ENCODE data around the gene GOLGA8M. TPM values are rescaled to one million over a fixed set of nuclear protein-coding genes. Genes with fewer than 3 reads are reported as not detected.
"Not testable (repeated sequence)": the region's sequence is repeated elsewhere in the genome, so short reads cannot be mapped to it uniquely, and the experiment has no call there.

The GOLGA8M gene
- total and polyA plus RNA-seq, 2 donors (not counting 1 experiment from before 2014, with no cell fraction given), result 0.17 to 1.2 TPM

DNA sequence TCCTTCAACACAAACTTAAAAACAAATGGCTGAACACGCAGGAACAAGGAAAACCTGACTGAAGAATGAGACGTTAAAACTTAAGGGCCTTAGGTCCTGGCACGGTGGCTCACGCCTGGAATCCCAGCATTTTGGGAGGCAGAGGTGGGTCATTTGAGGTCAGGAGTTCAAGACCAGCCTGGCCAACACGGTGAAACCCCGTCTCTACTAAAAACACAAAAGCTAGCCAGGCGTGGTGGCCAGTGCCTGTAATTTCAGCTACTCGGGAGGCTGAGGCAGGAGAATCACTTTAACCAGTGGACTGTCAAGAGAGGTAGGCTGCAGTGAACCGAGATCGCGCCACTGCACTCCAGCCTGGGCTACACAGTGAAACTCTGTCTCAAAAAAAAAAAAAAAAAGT is 6.4 kb upstream of the GOLGA8M start:
- not testable (repeated sequence) for H3K36me3 ChIP-seq (ENCODE audit: control insufficient read depth, insufficient read depth, low read length); H3K27me3 ChIP-seq (ENCODE audit: control insufficient read depth, insufficient read depth, low read length); H3K9ac ChIP-seq (ENCODE audit: insufficient read depth, low read length); H4K20me1 ChIP-seq (ENCODE audit: control insufficient read depth, extremely low read depth, insufficient read depth, low read length); H3K4me3 ChIP-seq (replicated peaks in 1 of 4; ENCODE audit: control extremely low read depth in 1 of 4, insufficient read depth in 1 of 4, low read depth in 3 of 4, low read length in 4 of 4); H3K27ac ChIP-seq (ENCODE audit: insufficient read depth, low read length); H2AFZ ChIP-seq (ENCODE audit: low read length); H3K9me3 ChIP-seq (ENCODE audit: control insufficient read depth, insufficient read depth, low read depth, low read length); H3K4me1 ChIP-seq (ENCODE audit: control insufficient read depth, extremely low read depth, insufficient read depth, low read length); DNase-seq (ENCODE audit: low read depth in 2 of 2); H3K4me2 ChIP-seq (ENCODE audit: extremely low read depth, insufficient read depth, low read length); H3K79me2 ChIP-seq (ENCODE audit: control insufficient read depth, insufficient read depth, low read length)

DNA sequence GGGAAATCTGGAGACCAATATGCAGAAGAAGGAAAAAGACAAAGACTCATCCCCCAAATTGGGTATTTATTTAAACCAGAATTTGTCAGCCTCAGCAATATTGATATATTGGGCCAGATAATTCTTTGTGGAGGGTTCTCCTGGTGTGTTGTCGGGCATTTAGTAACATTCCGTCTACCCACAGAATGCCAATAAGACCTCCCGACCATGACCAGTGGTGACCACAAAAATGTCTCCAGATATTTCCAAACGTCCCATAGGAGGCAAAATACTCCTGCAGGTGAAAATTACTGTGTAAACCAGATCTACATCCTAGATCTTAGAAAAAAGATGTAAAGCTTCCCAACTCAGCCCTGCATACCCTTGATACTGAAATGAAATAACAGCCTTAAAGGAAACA is 2.0 kb upstream of the GOLGA8M start:
- H3K9ac ChIP-seq (ENCODE audit: insufficient read depth, low read length); H4K20me1 ChIP-seq (ENCODE audit: control insufficient read depth, extremely low read depth, insufficient read depth, low read length); H3K4me1 ChIP-seq (ENCODE audit: control insufficient read depth, extremely low read depth, insufficient read depth, low read length): not testable (repeated sequence)

DNA sequence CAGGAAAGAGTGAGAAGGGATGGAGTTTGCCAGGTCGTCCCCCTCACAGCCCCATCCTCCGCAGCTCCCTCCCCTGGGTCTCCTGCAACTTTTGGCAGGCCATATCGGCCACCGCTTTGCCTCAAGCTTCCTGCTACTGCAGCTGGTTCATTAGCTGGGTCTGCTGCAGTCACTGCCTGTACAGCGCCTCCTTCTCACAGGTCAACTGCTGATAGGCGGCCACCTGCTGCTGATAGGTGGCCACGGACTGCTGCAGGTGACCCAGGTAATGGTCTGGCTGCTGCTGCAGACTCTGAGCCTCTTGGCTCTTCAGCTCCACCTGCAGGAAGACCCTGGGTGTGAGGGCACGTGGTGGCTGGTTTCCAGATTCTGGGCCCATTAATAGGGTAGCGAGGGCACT is 8.3 kb downstream of the GOLGA8M start:
- H3K27me3 ChIP-seq (ENCODE audit: control insufficient read depth, insufficient read depth, low read length); H4K20me1 ChIP-seq (ENCODE audit: control insufficient read depth, extremely low read depth, insufficient read depth, low read length); H3K9ac ChIP-seq (ENCODE audit: insufficient read depth, low read length); H3K4me3 ChIP-seq (replicated peaks in 1 of 4; ENCODE audit: control extremely low read depth in 1 of 4, insufficient read depth in 1 of 4, low read depth in 3 of 4, low read length in 4 of 4); DNase-seq (ENCODE audit: low read depth in 2 of 2); H3K4me1 ChIP-seq (ENCODE audit: control insufficient read depth, extremely low read depth, insufficient read depth, low read length); H3K27ac ChIP-seq (ENCODE audit: insufficient read depth, low read length); H3K36me3 ChIP-seq (ENCODE audit: control insufficient read depth, insufficient read depth, low read length); H3K79me2 ChIP-seq (ENCODE audit: control insufficient read depth, insufficient read depth, low read length); H2AFZ ChIP-seq (ENCODE audit: low read length); H3K4me2 ChIP-seq (ENCODE audit: extremely low read depth, insufficient read depth, low read length); H3K9me3 ChIP-seq (ENCODE audit: control insufficient read depth, insufficient read depth, low read depth, low read length): not testable (repeated sequence)

More for the DNA sequence above, 2.0 kb upstream of the GOLGA8M start:
- not testable (repeated sequence) for H3K4me3 ChIP-seq (replicated peaks in 1 of 4; ENCODE audit: control extremely low read depth in 1 of 4, insufficient read depth in 1 of 4, low read depth in 3 of 4, low read length in 4 of 4); H3K27me3 ChIP-seq (ENCODE audit: control insufficient read depth, insufficient read depth, low read length); H2AFZ ChIP-seq (ENCODE audit: low read length); H3K27ac ChIP-seq (ENCODE audit: insufficient read depth, low read length); H3K79me2 ChIP-seq (ENCODE audit: control insufficient read depth, insufficient read depth, low read length); H3K36me3 ChIP-seq (ENCODE audit: control insufficient read depth, insufficient read depth, low read length); H3K4me2 ChIP-seq (ENCODE audit: extremely low read depth, insufficient read depth, low read length); H3K9me3 ChIP-seq (ENCODE audit: control insufficient read depth, insufficient read depth, low read depth, low read length)
- DNase-seq (ENCODE audit: low read depth in 2 of 2), result peak in 1 of 2 donors; percentile 24

DNA sequence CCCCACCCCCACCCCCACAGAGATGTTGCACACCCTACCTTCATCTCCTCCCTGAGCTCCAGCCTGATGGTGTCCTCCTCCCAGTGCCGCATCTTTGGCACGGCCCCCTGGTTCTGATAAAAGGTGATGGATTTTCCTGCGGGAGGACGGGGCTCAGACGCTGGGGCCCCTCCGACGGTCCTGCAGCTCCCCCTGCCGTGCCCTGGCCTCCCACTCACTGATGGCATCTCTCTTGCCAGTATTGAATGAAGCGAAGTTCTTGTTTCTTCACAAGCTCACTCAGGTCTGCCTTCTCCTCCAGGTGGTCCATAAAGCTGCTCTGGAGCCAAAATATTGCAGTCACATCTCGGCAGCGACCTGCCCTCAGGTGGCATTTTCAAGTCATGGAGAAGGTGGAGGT is 9.8 kb downstream of the GOLGA8M start:
- H3K79me2 ChIP-seq (ENCODE audit: control insufficient read depth, insufficient read depth, low read length); DNase-seq (ENCODE audit: low read depth in 2 of 2); H3K9me3 ChIP-seq (ENCODE audit: control insufficient read depth, insufficient read depth, low read depth, low read length); H3K4me1 ChIP-seq (ENCODE audit: control insufficient read depth, extremely low read depth, insufficient read depth, low read length); H3K9ac ChIP-seq (ENCODE audit: insufficient read depth, low read length); H3K36me3 ChIP-seq (ENCODE audit: control insufficient read depth, insufficient read depth, low read length); H3K4me3 ChIP-seq (replicated peaks in 1 of 4; ENCODE audit: control extremely low read depth in 1 of 4, insufficient read depth in 1 of 4, low read depth in 3 of 4, low read length in 4 of 4); H4K20me1 ChIP-seq (ENCODE audit: control insufficient read depth, extremely low read depth, insufficient read depth, low read length); H3K4me2 ChIP-seq (ENCODE audit: extremely low read depth, insufficient read depth, low read length); H3K27me3 ChIP-seq (ENCODE audit: control insufficient read depth, insufficient read depth, low read length); H3K27ac ChIP-seq (ENCODE audit: insufficient read depth, low read length); H2AFZ ChIP-seq (ENCODE audit: low read length): not testable (repeated sequence)

DNA sequence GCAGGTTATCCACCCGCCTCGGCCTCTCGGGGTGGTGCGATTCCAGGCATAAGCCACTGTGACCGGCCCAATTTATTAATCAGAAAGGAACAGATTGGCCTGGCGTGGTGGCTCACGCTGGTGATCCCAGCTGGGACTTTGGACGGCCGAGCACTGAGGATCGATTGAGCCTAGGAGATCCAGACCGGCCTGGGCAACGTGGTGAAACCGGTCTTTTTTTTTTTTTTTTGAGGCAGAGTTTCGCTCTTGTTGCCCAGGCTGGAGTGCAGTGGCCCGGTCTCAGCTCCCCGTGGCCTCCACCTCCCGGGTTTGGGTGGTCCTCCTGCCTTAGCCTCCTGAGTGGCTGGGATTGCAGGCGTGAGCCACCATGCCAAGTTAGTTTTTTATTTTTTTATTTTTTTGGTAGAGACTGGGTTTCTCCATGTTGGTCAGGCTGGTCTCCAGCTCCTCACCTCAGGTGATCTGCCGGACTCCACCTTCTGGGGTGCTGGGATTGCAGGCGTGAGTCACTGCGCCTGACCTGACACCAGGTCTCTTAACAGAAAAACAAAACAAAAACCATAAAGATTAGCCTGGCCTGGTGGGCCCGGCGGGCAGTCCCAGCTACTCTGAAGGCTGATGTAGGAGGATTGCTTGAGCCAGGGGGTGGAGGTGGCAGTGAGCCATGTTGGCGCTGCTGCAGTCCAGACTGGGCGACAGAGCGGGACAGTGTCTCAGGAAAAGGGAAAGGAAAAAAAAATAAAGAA is 18.0 kb downstream of the GOLGA8M start:
- not testable (repeated sequence) for H3K4me2 ChIP-seq (ENCODE audit: extremely low read depth, insufficient read depth, low read length); H3K9ac ChIP-seq (ENCODE audit: insufficient read depth, low read length); H3K4me1 ChIP-seq (ENCODE audit: control insufficient read depth, extremely low read depth, insufficient read depth, low read length); H3K27ac ChIP-seq (ENCODE audit: insufficient read depth, low read length); H2AFZ ChIP-seq (ENCODE audit: low read length); DNase-seq (ENCODE audit: low read depth in 2 of 2); H3K4me3 ChIP-seq (replicated peaks in 1 of 4; ENCODE audit: control extremely low read depth in 1 of 4, insufficient read depth in 1 of 4, low read depth in 3 of 4, low read length in 4 of 4); H3K27me3 ChIP-seq (ENCODE audit: control insufficient read depth, insufficient read depth, low read length); H3K36me3 ChIP-seq (ENCODE audit: control insufficient read depth, insufficient read depth, low read length); H4K20me1 ChIP-seq (ENCODE audit: control insufficient read depth, extremely low read depth, insufficient read depth, low read length); H3K79me2 ChIP-seq (ENCODE audit: control insufficient read depth, insufficient read depth, low read length); H3K9me3 ChIP-seq (ENCODE audit: control insufficient read depth, insufficient read depth, low read depth, low read length)

DNA sequence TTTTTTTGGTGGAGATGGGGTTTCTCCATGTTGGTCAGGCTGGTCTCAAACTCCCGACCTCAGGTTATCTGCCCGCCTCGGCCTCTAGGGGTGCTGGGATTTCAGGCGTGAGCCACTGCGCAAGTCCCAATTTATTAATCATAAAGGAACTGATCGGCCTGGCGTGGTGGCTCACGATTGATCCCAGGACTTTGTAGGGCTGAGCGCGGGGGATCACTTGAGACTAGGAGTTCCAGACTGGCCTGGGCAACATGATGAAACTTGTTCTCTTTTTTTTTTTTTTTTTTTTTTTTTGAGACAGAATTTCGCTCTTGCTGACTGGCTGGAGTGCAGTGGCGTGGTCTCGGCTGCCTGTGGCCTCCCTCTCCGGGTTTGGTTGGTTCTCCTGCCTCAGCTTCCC is 19.2 kb downstream of the GOLGA8M start:
- H3K9ac ChIP-seq (ENCODE audit: insufficient read depth, low read length); H3K27ac ChIP-seq (ENCODE audit: insufficient read depth, low read length); H3K27me3 ChIP-seq (ENCODE audit: control insufficient read depth, insufficient read depth, low read length); H3K9me3 ChIP-seq (ENCODE audit: control insufficient read depth, insufficient read depth, low read depth, low read length); H2AFZ ChIP-seq (ENCODE audit: low read length); H3K36me3 ChIP-seq (ENCODE audit: control insufficient read depth, insufficient read depth, low read length); H3K4me1 ChIP-seq (ENCODE audit: control insufficient read depth, extremely low read depth, insufficient read depth, low read length); H3K4me2 ChIP-seq (ENCODE audit: extremely low read depth, insufficient read depth, low read length); H3K79me2 ChIP-seq (ENCODE audit: control insufficient read depth, insufficient read depth, low read length); H3K4me3 ChIP-seq (replicated peaks in 1 of 4; ENCODE audit: control extremely low read depth in 1 of 4, insufficient read depth in 1 of 4, low read depth in 3 of 4, low read length in 4 of 4); H4K20me1 ChIP-seq (ENCODE audit: control insufficient read depth, extremely low read depth, insufficient read depth, low read length); DNase-seq (ENCODE audit: low read depth in 2 of 2): not testable (repeated sequence)

DNA sequence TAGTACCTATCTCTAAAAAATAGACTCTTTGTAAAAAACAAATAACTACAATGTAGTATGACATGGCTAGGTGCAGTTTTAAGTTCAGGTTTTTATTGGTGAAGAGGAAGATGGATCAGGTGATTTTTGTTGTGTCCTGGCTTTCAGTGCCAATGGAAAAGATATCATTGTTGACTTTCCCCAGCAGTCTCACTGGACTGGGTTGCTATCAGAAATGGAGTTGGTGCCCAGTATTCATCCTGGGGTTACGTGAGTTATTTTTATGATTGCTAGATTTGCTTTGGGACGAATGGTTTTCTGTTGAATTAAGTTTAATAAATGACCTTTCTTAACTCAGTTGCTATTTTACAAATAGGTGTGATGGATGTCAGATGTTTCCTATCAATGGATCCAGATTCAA is 38.7 kb downstream of the GOLGA8M start:
- H3K79me2 ChIP-seq (ENCODE audit: control insufficient read depth, insufficient read depth, low read length); H3K9ac ChIP-seq (ENCODE audit: insufficient read depth, low read length); DNase-seq (ENCODE audit: low read depth in 2 of 2); H4K20me1 ChIP-seq (ENCODE audit: control insufficient read depth, extremely low read depth, insufficient read depth, low read length); H3K9me3 ChIP-seq (ENCODE audit: control insufficient read depth, insufficient read depth, low read depth, low read length); H3K36me3 ChIP-seq (ENCODE audit: control insufficient read depth, insufficient read depth, low read length); H3K27ac ChIP-seq (ENCODE audit: insufficient read depth, low read length); H3K4me1 ChIP-seq (ENCODE audit: control insufficient read depth, extremely low read depth, insufficient read depth, low read length); H3K4me3 ChIP-seq (replicated peaks in 1 of 4; ENCODE audit: control extremely low read depth in 1 of 4, insufficient read depth in 1 of 4, low read depth in 3 of 4, low read length in 4 of 4); H3K4me2 ChIP-seq (ENCODE audit: extremely low read depth, insufficient read depth, low read length); H3K27me3 ChIP-seq (ENCODE audit: control insufficient read depth, insufficient read depth, low read length); H2AFZ ChIP-seq (ENCODE audit: low read length): not testable (repeated sequence)

All from fibroblast of lung (primary cell).